SK-N-SH (cell line): ENCODE data around the gene TMLHE.
"Not testable (repeated sequence)": the region's sequence is repeated elsewhere in the genome, so short reads cannot be mapped to it uniquely, and the experiment has no call there.

Experiments used
- ELF1 ChIP-seq: IDR thresholded peaks from 2 replicates; pipeline ENCODE4 v1.4.0; 2012
- FOXM1 ChIP-seq: IDR thresholded peaks from 2 replicates; pipeline ENCODE4 v1.4.0; 2012; ENCODE audit warnings: low read depth, mild to moderate bottlenecking
- MXI1 ChIP-seq: IDR thresholded peaks from 2 replicates; pipeline ENCODE4 v1.6.1; 2012; ENCODE audit warnings: mild to moderate bottlenecking, low read depth, low read length, improper control_type of control experiment
- POLR2AphosphoS5 ChIP-seq: IDR thresholded peaks from 2 replicates; pipeline ENCODE4 v1.6.1; 2012; ENCODE audit warnings: low read depth, low read length
- RAD21 ChIP-seq: IDR thresholded peaks from 2 replicates; pipeline ENCODE4 v1.6.1; 2012; ENCODE audit warnings: mild to moderate bottlenecking, low read length
- RFX5 ChIP-seq: IDR thresholded peaks from 2 replicates; pipeline ENCODE4 v1.6.1; 2012; ENCODE audit warnings: mild to moderate bottlenecking, improper control_type of control experiment, low read length
- TCF12 ChIP-seq: IDR thresholded peaks from 2 replicates; pipeline ENCODE4 v1.4.0; 2012
- YY1 ChIP-seq: IDR thresholded peaks from 2 replicates; pipeline ENCODE4 v1.4.0; 2012; ENCODE audit warnings: low read depth, mild to moderate bottlenecking
- TF ChIP-seq, protein P1 (sequence below): fragments of 200-600 bp; sonication (generic); IDR thresholded peaks from 2 replicates; pipeline ENCODE4 v1.6.1; 2017; ENCODE audit warnings: antibody characterized with exemption, mild to moderate bottlenecking, moderate library complexity
- TF ChIP-seq, protein P2 (sequence below): IDR thresholded peaks from 2 replicates; pipeline ENCODE4 v1.4.0; 2012; ENCODE audit warnings: low read depth

DNA sequence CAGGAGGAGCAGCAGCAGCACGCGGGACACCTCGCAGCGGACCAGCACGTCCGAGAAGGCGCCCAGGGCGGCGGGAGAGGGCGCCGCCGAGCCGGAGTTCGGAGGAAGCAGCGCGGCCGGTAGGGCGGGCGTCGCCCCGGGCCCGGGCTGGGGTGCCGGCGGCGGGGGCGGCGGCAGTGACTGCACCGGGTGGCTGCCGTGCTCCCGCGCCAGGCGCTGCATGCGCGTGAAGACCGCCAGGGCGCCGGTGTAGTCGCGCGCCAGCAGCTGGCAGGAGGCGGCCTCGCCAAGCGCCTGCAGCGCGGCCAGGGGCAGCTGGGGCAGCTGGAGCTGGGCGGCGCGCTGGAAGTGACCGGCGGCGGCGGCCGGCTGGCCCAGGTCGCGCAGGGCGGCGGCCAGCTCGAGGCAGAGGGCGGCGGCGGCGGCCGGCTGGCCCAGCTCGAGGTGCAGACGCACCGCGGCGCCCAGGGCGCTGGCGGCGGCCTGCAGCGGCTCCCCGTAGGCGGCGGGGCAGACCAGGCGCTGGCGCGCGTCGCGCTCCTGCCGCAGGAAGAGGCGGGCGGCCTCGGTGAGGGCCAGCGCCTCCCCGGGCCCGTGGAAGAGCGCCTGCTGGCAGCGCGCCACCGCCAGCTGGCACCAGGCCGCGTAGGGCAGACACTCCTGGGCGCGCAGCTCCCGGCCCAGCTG is 154.8 kb downstream of the TMLHE start:
- TF ChIP-seq, protein P1, sequence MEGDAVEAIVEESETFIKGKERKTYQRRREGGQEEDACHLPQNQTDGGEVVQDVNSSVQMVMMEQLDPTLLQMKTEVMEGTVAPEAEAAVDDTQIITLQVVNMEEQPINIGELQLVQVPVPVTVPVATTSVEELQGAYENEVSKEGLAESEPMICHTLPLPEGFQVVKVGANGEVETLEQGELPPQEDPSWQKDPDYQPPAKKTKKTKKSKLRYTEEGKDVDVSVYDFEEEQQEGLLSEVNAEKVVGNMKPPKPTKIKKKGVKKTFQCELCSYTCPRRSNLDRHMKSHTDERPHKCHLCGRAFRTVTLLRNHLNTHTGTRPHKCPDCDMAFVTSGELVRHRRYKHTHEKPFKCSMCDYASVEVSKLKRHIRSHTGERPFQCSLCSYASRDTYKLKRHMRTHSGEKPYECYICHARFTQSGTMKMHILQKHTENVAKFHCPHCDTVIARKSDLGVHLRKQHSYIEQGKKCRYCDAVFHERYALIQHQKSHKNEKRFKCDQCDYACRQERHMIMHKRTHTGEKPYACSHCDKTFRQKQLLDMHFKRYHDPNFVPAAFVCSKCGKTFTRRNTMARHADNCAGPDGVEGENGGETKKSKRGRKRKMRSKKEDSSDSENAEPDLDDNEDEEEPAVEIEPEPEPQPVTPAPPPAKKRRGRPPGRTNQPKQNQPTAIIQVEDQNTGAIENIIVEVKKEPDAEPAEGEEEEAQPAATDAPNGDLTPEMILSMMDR, result not testable (repeated sequence)
- not testable (repeated sequence) for TF ChIP-seq MXI1, RFX5, ELF1, POLR2AphosphoS5, FOXM1, YY1, TCF12, RAD21
- TF ChIP-seq, protein P2, sequence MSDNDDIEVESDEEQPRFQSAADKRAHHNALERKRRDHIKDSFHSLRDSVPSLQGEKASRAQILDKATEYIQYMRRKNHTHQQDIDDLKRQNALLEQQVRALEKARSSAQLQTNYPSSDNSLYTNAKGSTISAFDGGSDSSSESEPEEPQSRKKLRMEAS, result not testable (repeated sequence)
